Activated naive CD4-positive, alpha-beta T cell treated with Interleukin-2 at 50 U/mL for 16 hours (primary cell): ENCODE data around the gene KL.

Experiments
- DNase-seq: peaks from one replicate; pipeline ENCODE4 v3.0.0-alpha.2; 2020

The KL gene

GRCh38 chr13:33115274-33115673 lies 99.1 kb downstream of the KL start:
- DNase-seq = no peak
